Colonic mucosa (tissue), 4 donors: ENCODE measurements around the gene FAXDC2. TPM values are rescaled to one million over a fixed set of nuclear protein-coding genes. Genes with fewer than 3 reads are reported as not detected.

ENCODE experiments used
- DNase-seq: peaks from one replicate; pipeline ENCODE4 v3.0.0-alpha.2; 2020
- H3K27ac ChIP-seq: fragments of 200-600 bp; one replicate; pipeline ENCODE4 v1.8.0; 2021
- H3K27me3 ChIP-seq: fragments of 200-600 bp; one replicate; pipeline ENCODE4 v1.8.0; 2021
- H3K36me3 ChIP-seq: fragments of 200-600 bp; one replicate; pipeline ENCODE4 v1.8.0; 2021
- H3K4me1 ChIP-seq: fragments of 200-600 bp; one replicate; pipeline ENCODE4 v1.8.0; 2021; ENCODE audit warnings: mild to moderate bottlenecking
- H3K4me3 ChIP-seq: fragments of 200-600 bp; one replicate; pipeline ENCODE4 v1.8.0; 2021
- H3K9ac ChIP-seq, 2 donors: one replicate each; pipeline ENCODE4 v1.7.0; 2013; ENCODE audit warnings: control low read depth in 2 of 2, low read depth in 2 of 2, low read length in 2 of 2
- H3K9me3 ChIP-seq: fragments of 200-600 bp; one replicate; pipeline ENCODE4 v1.8.0; 2021
- intact Hi-C: fragments of 100-400 bp; cut with DNase I; formaldehyde crosslinking; loops from one replicate; pipeline ENCODE4 v1.14.1; 2022
- total RNA-seq, 2 donors: library from RNA; stranded (reverse); fragmentation: NEBNext Ultra II Directional in 1 of 2; extraction: Animal tissue kit (Norgen Biotek cat#: 25700) in 1 of 2; gene quantifications; one replicate each; pipeline ENCODE4 v1.2.1, GENCODE V29; 2021
- TF ChIP-seq, protein P1 (sequence below): fragments of 200-600 bp; IDR thresholded peaks from one replicate; pipeline ENCODE4 v1.8.0; 2022; ENCODE audit warnings: antibody characterized with exemption, mild to moderate bottlenecking
- donor health status: healthy.
- donor health status: DM: no; HTN: no; CAD: no.
- donor health status: DM: no; HTN: no; CAD: no.

The FAXDC2 gene
- total RNA-seq, 2 donors from 2014 or later: 7.0 to 20.8 TPM

- Histone ChIP-seq H3K36me3 (peaks cover 36% of the 10 kb centered on the region), H3K27me3 (no peaks in the 10 kb centered on the region), H3K4me1 (no peaks in the 10 kb centered on the region), H3K9ac (no peak overlapping the region), H3K4me3 (no peak overlapping the region), H3K9me3 (no peaks in the 10 kb centered on the region), H3K27ac (no peak overlapping the region)
- TF ChIP-seq, protein P1, sequence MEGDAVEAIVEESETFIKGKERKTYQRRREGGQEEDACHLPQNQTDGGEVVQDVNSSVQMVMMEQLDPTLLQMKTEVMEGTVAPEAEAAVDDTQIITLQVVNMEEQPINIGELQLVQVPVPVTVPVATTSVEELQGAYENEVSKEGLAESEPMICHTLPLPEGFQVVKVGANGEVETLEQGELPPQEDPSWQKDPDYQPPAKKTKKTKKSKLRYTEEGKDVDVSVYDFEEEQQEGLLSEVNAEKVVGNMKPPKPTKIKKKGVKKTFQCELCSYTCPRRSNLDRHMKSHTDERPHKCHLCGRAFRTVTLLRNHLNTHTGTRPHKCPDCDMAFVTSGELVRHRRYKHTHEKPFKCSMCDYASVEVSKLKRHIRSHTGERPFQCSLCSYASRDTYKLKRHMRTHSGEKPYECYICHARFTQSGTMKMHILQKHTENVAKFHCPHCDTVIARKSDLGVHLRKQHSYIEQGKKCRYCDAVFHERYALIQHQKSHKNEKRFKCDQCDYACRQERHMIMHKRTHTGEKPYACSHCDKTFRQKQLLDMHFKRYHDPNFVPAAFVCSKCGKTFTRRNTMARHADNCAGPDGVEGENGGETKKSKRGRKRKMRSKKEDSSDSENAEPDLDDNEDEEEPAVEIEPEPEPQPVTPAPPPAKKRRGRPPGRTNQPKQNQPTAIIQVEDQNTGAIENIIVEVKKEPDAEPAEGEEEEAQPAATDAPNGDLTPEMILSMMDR: no peak
- DNase-seq: no peak
- intact Hi-C loops: no loop called here
These were observed 48.4 kb downstream of the FAXDC2 start for GRCh38 chr5:154802050-154802449.

DNA sequence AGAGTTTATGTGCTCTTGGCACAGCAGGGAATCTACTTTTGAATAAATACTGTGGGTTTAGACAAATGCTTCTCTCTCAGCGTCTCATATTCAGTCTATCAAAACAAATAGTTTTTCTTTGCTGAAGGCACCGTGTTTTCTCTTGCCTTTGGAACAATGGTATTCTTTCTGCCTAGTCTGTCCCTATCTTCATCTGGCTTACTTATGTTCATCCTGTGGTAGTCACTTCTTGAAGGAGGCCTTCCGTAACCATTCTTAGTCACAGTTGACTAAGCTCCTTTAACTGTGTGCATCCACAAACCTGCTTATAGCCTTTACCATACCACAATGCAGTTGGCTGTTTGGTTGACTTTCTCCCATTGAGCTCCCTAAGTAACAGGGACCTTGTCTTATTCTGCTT is 49.3 kb downstream of the FAXDC2 start:
- TF ChIP-seq, protein P1: no peak
- intact Hi-C loops: no loop called here
- no peak overlapping the region for H3K9ac ChIP-seq
- H3K27me3 ChIP-seq: no peaks in the 10 kb centered on the region
- H3K36me3 ChIP-seq: peaks cover 36% of the 10 kb centered on the region
- no peaks in the 10 kb centered on the region for H3K9me3 ChIP-seq
- no peaks in the 10 kb centered on the region for H3K4me1 ChIP-seq
- DNase-seq: no peak
- no peak overlapping the region for H3K4me3 ChIP-seq
- H3K27ac ChIP-seq: no peak overlapping the region

DNA sequence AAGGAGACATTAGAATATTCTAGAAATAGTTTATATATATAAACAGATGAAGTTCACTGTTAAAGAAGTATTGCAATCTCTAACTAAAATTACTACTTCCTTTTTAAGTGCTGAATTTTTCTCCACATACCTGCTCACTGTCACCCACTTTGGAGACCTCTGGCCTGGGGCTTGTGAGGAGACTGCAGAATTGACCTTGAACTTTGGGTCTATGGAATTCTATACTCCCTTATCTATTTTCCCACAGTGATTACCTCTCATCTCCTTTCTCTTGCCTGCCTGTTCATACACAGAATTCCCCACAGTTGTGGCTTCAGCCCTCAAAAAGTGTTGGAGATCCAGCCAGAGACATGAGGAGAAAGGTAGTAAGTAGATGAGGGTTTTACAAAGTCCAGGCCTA is 49.8 kb downstream of the FAXDC2 start:
- no peak overlapping the region for H3K4me3 ChIP-seq
- H3K9ac ChIP-seq: no peak overlapping the region
- H3K27ac ChIP-seq: no peak overlapping the region
- DNase-seq: no peak
- no peaks in the 10 kb centered on the region for H3K27me3 ChIP-seq
- no peaks in the 10 kb centered on the region for H3K9me3 ChIP-seq
- intact Hi-C loops: no loop called here
- peaks cover 36% of the 10 kb centered on the region for H3K36me3 ChIP-seq
- H3K4me1 ChIP-seq: no peaks in the 10 kb centered on the region
- TF ChIP-seq, protein P1: no peak

- Histone ChIP-seq H3K4me1 (no peaks in the 10 kb centered on the region), H3K9me3 (no peaks in the 10 kb centered on the region), H3K4me3 (no peak overlapping the region), H3K27me3 (no peaks in the 10 kb centered on the region), H3K9ac (no peak overlapping the region), H3K27ac (no peak overlapping the region), H3K36me3 (peaks cover 21% of the 10 kb centered on the region)
- DNase-seq: no peak
- intact Hi-C loops: no loop called here
- TF ChIP-seq, protein P1: no peak
These were observed 52.6 kb downstream of the FAXDC2 start for GRCh38 chr5:154797762-154798161.

DNA sequence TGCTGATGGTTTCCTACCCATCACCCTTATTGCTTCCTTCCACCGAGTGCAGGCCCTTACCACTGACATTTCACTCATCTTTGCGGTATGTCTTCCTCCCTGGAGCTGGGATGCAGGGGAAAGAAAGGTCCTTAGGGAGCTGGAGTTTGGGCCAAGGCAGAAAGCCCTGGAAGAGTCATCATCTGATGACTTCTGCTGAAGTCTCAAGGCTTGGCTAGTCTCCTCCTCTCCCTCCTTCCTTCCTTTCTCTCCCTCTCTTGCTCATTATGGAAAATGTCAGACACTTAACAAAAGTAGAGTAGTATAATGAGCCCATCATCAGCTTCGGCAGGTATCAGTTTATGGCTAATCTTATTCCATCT is 55.2 kb downstream of the FAXDC2 start:
- no peaks in the 10 kb centered on the region for H3K9me3 ChIP-seq
- H3K4me1 ChIP-seq: no peaks in the 10 kb centered on the region
- H3K9ac ChIP-seq: no peak overlapping the region
- no peaks in the 10 kb centered on the region for H3K27me3 ChIP-seq
- intact Hi-C loops: no loop called here
- H3K36me3 ChIP-seq: peaks cover 22% of the 10 kb centered on the region
- no peak overlapping the region for H3K27ac ChIP-seq
- no peak overlapping the region for H3K4me3 ChIP-seq
- TF ChIP-seq, protein P1: no peak
- no peak for DNase-seq
